Neural cell (in vitro differentiated cells): ENCODE data around the gene FOXS1.

ENCODE experiments used
- MXI1 ChIP-seq: fragments of 450-650 bp; conservative IDR thresholded peaks from 2 replicates; pipeline ENCODE4 v1.6.1; 2014; ENCODE audit warnings: antibody characterized with exemption, mild to moderate bottlenecking; ENCODE audit not compliant: poor library complexity, severe bottlenecking
- POLR2AphosphoS5 ChIP-seq: IDR thresholded peaks from 2 replicates; pipeline ENCODE4 v1.6.1; 2012
- RAD21 ChIP-seq: fragments of 450-650 bp; conservative IDR thresholded peaks from 2 replicates; pipeline ENCODE4 v1.6.1; 2014; ENCODE audit warnings: antibody characterized with exemption, mild to moderate bottlenecking, moderate library complexity
- SMC3 ChIP-seq: fragments of 450-650 bp; conservative IDR thresholded peaks from 2 replicates; pipeline ENCODE4 v1.6.1; 2014; ENCODE audit warnings: antibody characterized with exemption, mild to moderate bottlenecking, moderate library complexity; ENCODE audit not compliant: poor library complexity
- TF ChIP-seq, protein P1 (sequence below): fragments of 450-650 bp; IDR thresholded peaks from 2 replicates; pipeline ENCODE4 v1.5.1; 2014; ENCODE audit warnings: antibody characterized with exemption, mild to moderate bottlenecking, moderate library complexity; ENCODE audit not compliant: poor library complexity, severe bottlenecking
- TF ChIP-seq, protein P2 (sequence below): IDR thresholded peaks from 2 replicates; pipeline ENCODE4 v1.6.1; 2012; ENCODE audit warnings: borderline replicate concordance

DNA sequence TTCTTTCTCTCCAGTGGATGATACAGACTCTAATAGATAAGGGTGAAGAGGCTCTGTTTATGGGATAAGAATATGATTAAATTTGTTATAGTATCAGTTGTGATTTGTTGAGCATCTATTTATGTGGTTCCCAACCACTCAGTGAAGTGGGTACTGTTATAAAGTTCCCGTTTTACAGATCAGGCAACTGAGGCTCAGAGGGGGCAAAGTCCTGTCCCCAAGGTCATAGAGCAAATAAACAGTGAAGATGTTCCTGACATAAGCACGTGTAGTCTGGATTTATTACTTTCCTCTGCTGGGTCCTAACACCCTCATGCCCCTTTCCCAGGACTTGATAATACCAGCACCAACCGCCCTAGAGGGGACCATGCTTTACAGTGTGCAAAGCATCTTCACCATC, 20.8 kb upstream of the FOXS1 start:
- TF ChIP-seq, protein P1, sequence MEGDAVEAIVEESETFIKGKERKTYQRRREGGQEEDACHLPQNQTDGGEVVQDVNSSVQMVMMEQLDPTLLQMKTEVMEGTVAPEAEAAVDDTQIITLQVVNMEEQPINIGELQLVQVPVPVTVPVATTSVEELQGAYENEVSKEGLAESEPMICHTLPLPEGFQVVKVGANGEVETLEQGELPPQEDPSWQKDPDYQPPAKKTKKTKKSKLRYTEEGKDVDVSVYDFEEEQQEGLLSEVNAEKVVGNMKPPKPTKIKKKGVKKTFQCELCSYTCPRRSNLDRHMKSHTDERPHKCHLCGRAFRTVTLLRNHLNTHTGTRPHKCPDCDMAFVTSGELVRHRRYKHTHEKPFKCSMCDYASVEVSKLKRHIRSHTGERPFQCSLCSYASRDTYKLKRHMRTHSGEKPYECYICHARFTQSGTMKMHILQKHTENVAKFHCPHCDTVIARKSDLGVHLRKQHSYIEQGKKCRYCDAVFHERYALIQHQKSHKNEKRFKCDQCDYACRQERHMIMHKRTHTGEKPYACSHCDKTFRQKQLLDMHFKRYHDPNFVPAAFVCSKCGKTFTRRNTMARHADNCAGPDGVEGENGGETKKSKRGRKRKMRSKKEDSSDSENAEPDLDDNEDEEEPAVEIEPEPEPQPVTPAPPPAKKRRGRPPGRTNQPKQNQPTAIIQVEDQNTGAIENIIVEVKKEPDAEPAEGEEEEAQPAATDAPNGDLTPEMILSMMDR = no peak
- TF ChIP-seq SMC3 = no peak
- no peak for TF ChIP-seq POLR2AphosphoS5
- TF ChIP-seq RAD21 = no peak
- TF ChIP-seq, protein P2, sequence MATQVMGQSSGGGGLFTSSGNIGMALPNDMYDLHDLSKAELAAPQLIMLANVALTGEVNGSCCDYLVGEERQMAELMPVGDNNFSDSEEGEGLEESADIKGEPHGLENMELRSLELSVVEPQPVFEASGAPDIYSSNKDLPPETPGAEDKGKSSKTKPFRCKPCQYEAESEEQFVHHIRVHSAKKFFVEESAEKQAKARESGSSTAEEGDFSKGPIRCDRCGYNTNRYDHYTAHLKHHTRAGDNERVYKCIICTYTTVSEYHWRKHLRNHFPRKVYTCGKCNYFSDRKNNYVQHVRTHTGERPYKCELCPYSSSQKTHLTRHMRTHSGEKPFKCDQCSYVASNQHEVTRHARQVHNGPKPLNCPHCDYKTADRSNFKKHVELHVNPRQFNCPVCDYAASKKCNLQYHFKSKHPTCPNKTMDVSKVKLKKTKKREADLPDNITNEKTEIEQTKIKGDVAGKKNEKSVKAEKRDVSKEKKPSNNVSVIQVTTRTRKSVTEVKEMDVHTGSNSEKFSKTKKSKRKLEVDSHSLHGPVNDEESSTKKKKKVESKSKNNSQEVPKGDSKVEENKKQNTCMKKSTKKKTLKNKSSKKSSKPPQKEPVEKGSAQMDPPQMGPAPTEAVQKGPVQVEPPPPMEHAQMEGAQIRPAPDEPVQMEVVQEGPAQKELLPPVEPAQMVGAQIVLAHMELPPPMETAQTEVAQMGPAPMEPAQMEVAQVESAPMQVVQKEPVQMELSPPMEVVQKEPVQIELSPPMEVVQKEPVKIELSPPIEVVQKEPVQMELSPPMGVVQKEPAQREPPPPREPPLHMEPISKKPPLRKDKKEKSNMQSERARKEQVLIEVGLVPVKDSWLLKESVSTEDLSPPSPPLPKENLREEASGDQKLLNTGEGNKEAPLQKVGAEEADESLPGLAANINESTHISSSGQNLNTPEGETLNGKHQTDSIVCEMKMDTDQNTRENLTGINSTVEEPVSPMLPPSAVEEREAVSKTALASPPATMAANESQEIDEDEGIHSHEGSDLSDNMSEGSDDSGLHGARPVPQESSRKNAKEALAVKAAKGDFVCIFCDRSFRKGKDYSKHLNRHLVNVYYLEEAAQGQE = no peak
- TF ChIP-seq MXI1 = no peak
